Ishikawa (cell line): ENCODE data around the gene GRID2.

Experiments
- CREB1 ChIP-seq: IDR thresholded peaks from 2 replicates; pipeline ENCODE4 v1.6.1; 2012; ENCODE audit warnings: low read depth
- EGR1 ChIP-seq: IDR thresholded peaks from 2 replicates; pipeline ENCODE4 v1.6.1; 2012
- EP300 ChIP-seq: IDR thresholded peaks from 2 replicates; pipeline ENCODE4 v1.6.1; 2012; ENCODE audit warnings: borderline replicate concordance
- FOXM1 ChIP-seq: IDR thresholded peaks from 2 replicates; pipeline ENCODE4 v1.6.1; 2012; ENCODE audit warnings: low read depth, borderline replicate concordance
- MAX ChIP-seq: IDR thresholded peaks from 2 replicates; pipeline ENCODE4 v1.6.1; 2012
- RAD21 ChIP-seq: IDR thresholded peaks from 2 replicates; pipeline ENCODE4 v1.6.1; 2012; ENCODE audit warnings: low read depth
- REST ChIP-seq: IDR thresholded peaks from 2 replicates; pipeline ENCODE4 v1.6.1; 2012; ENCODE audit warnings: low read depth, mild to moderate bottlenecking
- TAF1 ChIP-seq: IDR thresholded peaks from 2 replicates; pipeline ENCODE4 v1.6.1; 2012; ENCODE audit warnings: low read depth, mild to moderate bottlenecking
- TEAD4 ChIP-seq: IDR thresholded peaks from 2 replicates; pipeline ENCODE4 v1.6.1; 2012
- USF1 ChIP-seq: IDR thresholded peaks from 2 replicates; pipeline ENCODE4 v1.6.1; 2012

DNA sequence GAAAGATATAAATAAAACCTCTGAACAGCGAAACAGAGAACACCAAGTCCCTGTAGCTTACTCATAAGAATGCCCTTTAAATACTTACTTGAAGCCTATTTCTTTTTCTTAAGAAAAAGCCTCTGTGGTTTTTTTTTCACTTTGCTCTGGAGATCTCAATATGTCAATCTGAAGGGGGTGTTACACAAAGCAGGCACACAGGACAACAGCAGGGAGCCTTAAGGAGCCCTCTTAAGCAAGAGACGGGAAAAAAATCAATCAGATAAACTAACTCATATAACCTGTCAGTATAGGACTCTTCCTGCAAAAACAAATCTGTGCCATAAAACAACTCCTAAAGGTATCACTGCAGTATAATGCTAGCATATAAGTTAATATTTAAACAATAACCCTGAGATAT, 913.7 kb downstream of the GRID2 start:
- TF ChIP-seq EGR1 (no peak), FOXM1 (no peak), EP300 (no peak), CREB1 (no peak), MAX (no peak), TAF1 (no peak), TEAD4 (no peak), REST (no peak), RAD21 (no peak), USF1 (no peak)
